ENCODE data around the gene ATOX1. TPM values are rescaled to one million over a fixed set of nuclear protein-coding genes. Genes with fewer than 3 reads are reported as not detected.
"Not testable (repeated sequence)": the region's sequence is repeated elsewhere in the genome, so short reads cannot be mapped to it uniquely, and the experiment has no call there.

Gene ATOX1
- total and polyA plus RNA-seq, 5 donors, result 61.0 to 135 (median 75.5) TPM

- H3K4me1 ChIP-seq (ENCODE audit: control insufficient read depth, insufficient read depth, low read length); intact Hi-C loops (cut with DNase I): not testable (repeated sequence)
- WGBS, result 97% methylated on average over 16 of the region's 16 CpGs
These were observed 25.2 kb upstream of the ATOX1 start for GRCh38 chr5:151783664-151784063.

GRCh38 chr5:151781201-151781600, 22.8 kb upstream of the ATOX1 start:
- no peak overlapping the region for H3K27ac ChIP-seq (ENCODE audit: low read length)
- no peak overlapping the region for H3K4me3 ChIP-seq (ENCODE audit: low read length)
- WGBS, result 36% methylated on average over 1 of the region's 1 CpG
- H3K9me3 ChIP-seq (ENCODE audit: control insufficient read depth, low read length), result no peaks in the 10 kb centered on the region
- intact Hi-C loops (cut with DNase I), result no loop called here
- no peaks in the 10 kb centered on the region for H3K27me3 ChIP-seq (ENCODE audit: control insufficient read depth, insufficient read depth)
- DNase-seq (no peak), ATAC-seq (no peak)
- peaks cover 12% of the 10 kb centered on the region for H3K4me1 ChIP-seq (ENCODE audit: control insufficient read depth, insufficient read depth, low read length)

More at GRCh38 chr5:151783664-151784063, 25.2 kb upstream of the ATOX1 start:
- DNase-seq; H3K4me3 ChIP-seq (ENCODE audit: low read length); H3K27me3 ChIP-seq (ENCODE audit: control insufficient read depth, insufficient read depth); ATAC-seq; H3K27ac ChIP-seq (ENCODE audit: low read length); H3K9me3 ChIP-seq (ENCODE audit: control insufficient read depth, low read length): not testable (repeated sequence)

DNA sequence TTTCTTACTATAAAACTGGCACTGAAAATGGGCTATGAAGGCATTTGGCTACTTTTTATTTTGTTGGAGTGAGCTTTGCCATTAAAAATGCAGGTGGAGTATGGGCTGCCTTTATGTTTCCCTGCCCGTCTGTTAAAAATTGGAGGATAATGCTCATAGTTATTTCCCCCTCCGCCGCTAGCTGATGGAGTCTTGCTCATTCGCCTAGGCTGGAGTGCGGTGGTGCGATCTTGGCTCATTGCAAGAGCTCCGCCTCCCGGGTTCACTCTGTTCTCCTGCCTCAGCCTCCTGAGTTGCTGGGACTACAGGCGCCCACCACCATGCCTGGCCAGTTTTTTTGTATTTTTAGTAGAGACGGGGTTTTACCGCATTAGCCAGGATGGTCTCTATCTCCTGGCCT, 21.9 kb upstream of the ATOX1 start:
- H3K4me1 ChIP-seq (ENCODE audit: control insufficient read depth, insufficient read depth, low read length), result peaks cover 12% of the 10 kb centered on the region
- peak in 1 of 3 donors; percentile 47 for DNase-seq
- no peaks in the 10 kb centered on the region for H3K27me3 ChIP-seq (ENCODE audit: control insufficient read depth, insufficient read depth)
- intact Hi-C loops (cut with DNase I), result no loop called here
- H3K9me3 ChIP-seq (ENCODE audit: control insufficient read depth, low read length), result no peaks in the 10 kb centered on the region
- no peak overlapping the region for H3K27ac ChIP-seq (ENCODE audit: low read length)
- no peak overlapping the region for H3K4me3 ChIP-seq (ENCODE audit: low read length)
- WGBS, result 93% methylated on average over 11 of the region's 11 CpGs
- ATAC-seq, result no peak

- intact Hi-C loops (cut with DNase I), result no loop called here
- 61% methylated on average over 3 of the region's 3 CpGs for WGBS
- H3K4me3 ChIP-seq (ENCODE audit: low read length), result no peak overlapping the region
- H3K27me3 ChIP-seq (ENCODE audit: control insufficient read depth, insufficient read depth), result no peaks in the 10 kb centered on the region
- ATAC-seq (no peak), DNase-seq (no peak)
- no peak overlapping the region for H3K27ac ChIP-seq (ENCODE audit: low read length)
- H3K9me3 ChIP-seq (ENCODE audit: control insufficient read depth, low read length), result no peaks in the 10 kb centered on the region
- peaks cover 12% of the 10 kb centered on the region for H3K4me1 ChIP-seq (ENCODE audit: control insufficient read depth, insufficient read depth, low read length)
These were observed 21.2 kb upstream of the ATOX1 start for GRCh38 chr5:151779531-151780125.

DNA sequence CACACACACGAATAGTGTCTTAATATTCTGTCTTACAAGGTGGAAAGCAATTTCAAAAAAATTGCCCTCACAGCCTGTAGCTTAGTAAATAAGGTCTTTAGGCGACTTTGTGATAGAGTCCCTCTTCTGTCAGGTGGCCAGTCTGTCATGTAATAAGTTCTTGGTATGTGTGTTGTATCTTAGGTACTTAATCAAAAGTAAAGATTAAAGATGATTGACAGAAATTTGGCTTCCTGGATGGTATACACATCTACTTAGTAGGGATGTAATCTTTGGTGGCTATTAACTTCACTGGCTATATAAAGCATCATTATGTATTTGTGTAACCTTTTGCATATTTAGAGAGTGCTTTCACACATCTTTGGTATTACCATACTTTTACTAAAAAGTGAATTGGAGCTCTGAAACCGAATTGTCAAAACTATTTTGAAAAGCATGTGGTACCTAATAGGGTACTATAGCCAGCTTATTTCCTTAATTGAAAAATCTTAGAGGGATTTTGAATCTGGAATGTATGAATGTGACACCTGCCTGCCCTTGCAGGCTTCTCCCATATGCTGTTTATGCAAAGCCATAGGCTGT, 16.7 kb upstream of the ATOX1 start:
- intact Hi-C loops (cut with DNase I), result no loop called here
- no peak overlapping the region for H3K4me3 ChIP-seq (ENCODE audit: low read length)
- no peaks in the 10 kb centered on the region for H3K9me3 ChIP-seq (ENCODE audit: control insufficient read depth, low read length)
- 42% methylated on average over 3 of the region's 3 CpGs for WGBS
- no peak for ATAC-seq
- no peaks in the 10 kb centered on the region for H3K27me3 ChIP-seq (ENCODE audit: control insufficient read depth, insufficient read depth)
- H3K27ac ChIP-seq (ENCODE audit: low read length), result no peak overlapping the region
- no peak for DNase-seq
- peaks cover 6% of the 10 kb centered on the region for H3K4me1 ChIP-seq (ENCODE audit: control insufficient read depth, insufficient read depth, low read length)

GRCh38 chr5:151773951-151774350, 15.5 kb upstream of the ATOX1 start:
- Histone ChIP-seq H3K4me1 (ENCODE audit: control insufficient read depth, insufficient read depth, low read length) (peaks cover 6% of the 10 kb centered on the region), H3K9me3 (ENCODE audit: control insufficient read depth, low read length) (no peaks in the 10 kb centered on the region), H3K27ac (ENCODE audit: low read length) (no peak overlapping the region), H3K4me3 (ENCODE audit: low read length) (peak overlapping the region; percentile 83), H3K27me3 (ENCODE audit: control insufficient read depth, insufficient read depth) (no peaks in the 10 kb centered on the region)
- intact Hi-C loops (cut with DNase I), result no loop called here
- 4% methylated on average over 3 of the region's 3 CpGs for WGBS
- DNase-seq, result no peak
- no peak for ATAC-seq

GRCh38 chr5:151772846-151773561, 14.6 kb upstream of the ATOX1 start:
- no peak for DNase-seq
- Histone ChIP-seq H3K27me3 (ENCODE audit: control insufficient read depth, insufficient read depth) (no peaks in the 10 kb centered on the region), H3K4me1 (ENCODE audit: control insufficient read depth, insufficient read depth, low read length) (peaks cover 5% of the 10 kb centered on the region), H3K27ac (ENCODE audit: low read length) (peak overlapping the region; percentile 95), H3K9me3 (ENCODE audit: control insufficient read depth, low read length) (no peaks in the 10 kb centered on the region), H3K4me3 (ENCODE audit: low read length) (peak overlapping the region; percentile 83)
- ATAC-seq, result no peak
- WGBS, result under 1% methylated on average over 18 of the region's 18 CpGs
- intact Hi-C loops (cut with DNase I), result no loop called here

DNA sequence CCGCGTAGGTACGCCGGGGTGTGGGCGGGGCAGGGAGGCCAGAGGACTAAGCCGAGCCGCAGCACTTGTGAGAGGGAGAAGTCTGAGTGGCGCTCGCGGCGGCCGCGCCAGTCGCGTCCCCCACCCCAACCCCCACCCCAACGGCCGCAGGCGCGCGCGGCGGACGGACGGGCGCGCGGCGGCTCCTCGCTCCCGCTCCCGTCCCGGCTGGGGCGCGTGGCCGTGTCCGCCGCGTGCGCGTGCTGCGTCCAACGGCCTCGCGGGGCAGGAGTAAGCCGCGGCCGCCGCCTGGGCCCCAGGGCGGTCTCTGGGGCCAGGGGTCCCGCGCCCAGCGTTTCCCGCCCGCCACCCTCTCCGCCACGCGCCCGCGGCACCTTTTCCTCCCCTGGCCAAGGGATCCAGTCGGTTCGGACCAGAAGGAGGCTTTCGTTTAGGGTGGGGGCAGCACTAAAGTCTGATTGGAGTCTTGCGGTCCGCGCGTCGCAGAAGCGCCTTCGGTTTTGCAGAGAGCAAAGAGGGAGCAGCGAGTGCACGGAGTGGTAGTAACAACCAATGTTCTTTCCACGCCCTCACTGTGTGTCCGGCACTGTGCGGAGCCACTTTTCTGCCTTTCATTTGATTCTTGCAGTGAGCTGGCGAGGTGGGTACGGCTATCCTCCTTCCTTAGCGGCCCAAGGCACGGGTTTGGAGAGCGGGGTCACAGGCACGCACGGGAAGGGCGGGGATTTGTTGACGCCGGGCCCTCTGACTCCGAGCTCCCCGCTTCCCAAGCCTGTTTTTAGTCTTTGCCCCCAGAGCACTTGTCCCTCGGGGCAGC, 13.8 kb upstream of the ATOX1 start:
- WGBS, result under 1% methylated on average over 87 of the region's 87 CpGs
- intact Hi-C loops (cut with DNase I), result no loop called here
- Histone ChIP-seq H3K9me3 (ENCODE audit: control insufficient read depth, low read length) (no peaks in the 10 kb centered on the region), H3K27ac (ENCODE audit: low read length) (peak overlapping the region; percentile 95), H3K4me1 (ENCODE audit: control insufficient read depth, insufficient read depth, low read length) (peaks cover 2% of the 10 kb centered on the region), H3K4me3 (ENCODE audit: low read length) (peak overlapping the region; percentile 83), H3K27me3 (ENCODE audit: control insufficient read depth, insufficient read depth) (no peaks in the 10 kb centered on the region)
- DNase-seq, result peak; percentile 45 to 74 (median 69)
- ATAC-seq, result no peak

- Histone ChIP-seq H3K9me3 (ENCODE audit: control insufficient read depth, low read length) (no peaks in the 10 kb centered on the region), H3K27me3 (ENCODE audit: control insufficient read depth, insufficient read depth) (no peaks in the 10 kb centered on the region), H3K4me3 (ENCODE audit: low read length) (peak within 1 kb of the TSS; percentile 83), H3K4me1 (ENCODE audit: control insufficient read depth, insufficient read depth, low read length) (no peaks in the 10 kb centered on the region), H3K27ac (ENCODE audit: low read length) (peak within 1 kb of the TSS; percentile 98)
- intact Hi-C loops (cut with DNase I), result no loop called here
- WGBS, result under 1% methylated on average over 49 of the region's 49 CpGs
- DNase-seq (peak; percentile 100), ATAC-seq (peak; percentile 96)
These were observed 13.0 kb upstream of the ATOX1 start, which contains the start of gene G3BP1 for GRCh38 chr5:151771259-151772028. Gene G3BP1, plus strand, starts transcription at chr5:151771954. Its CDS starts 14,667 bp downstream, at chr5:151786621.

All from right cardiac atrium (tissue), 5 donors.